Upper lobe of right lung (tissue), 1 donor: Measurements from ENCODE around the gene CEP350. TPM values are rescaled to one million over a fixed set of nuclear protein-coding genes. Genes with fewer than 3 reads are reported as not detected.

Experiments
- ATAC-seq: fragments of 200-7000 bp; cut with Tn5 transposase; one replicate; pipeline ENCODE4 v1.9.1; 2020; ENCODE audit warnings: mild to moderate bottlenecking, moderate library complexity
- DNase-seq: peaks from one replicate; pipeline ENCODE4 v3.0.0-alpha.2; 2020
- H3K27ac ChIP-seq: fragments of 200-600 bp; one replicate; pipeline ENCODE4 v1.8.0; 2022
- H3K27me3 ChIP-seq: fragments of 200-600 bp; one replicate; pipeline ENCODE4 v1.8.0; 2022; ENCODE audit warnings: mild to moderate bottlenecking
- H3K36me3 ChIP-seq: fragments of 200-600 bp; one replicate; pipeline ENCODE4 v1.8.0; 2022
- H3K4me1 ChIP-seq: fragments of 200-600 bp; one replicate; pipeline ENCODE4 v1.8.0; 2022
- H3K4me3 ChIP-seq: fragments of 200-600 bp; one replicate; pipeline ENCODE4 v1.8.0; 2022; ENCODE audit warnings: mild to moderate bottlenecking
- H3K9me3 ChIP-seq: fragments of 200-600 bp; one replicate; pipeline ENCODE4 v1.8.0; 2022
- intact Hi-C: fragments of 100-400 bp; cut with DNase I; formaldehyde crosslinking; loops from one replicate; pipeline ENCODE4 v1.11.0; 2022
- total RNA-seq: library from RNA; stranded (reverse); fragmentation: NEBNext Ultra II Directional; extraction: Animal tissue kit (Norgen Biotek cat#: 25700); gene quantifications from one replicate; pipeline ENCODE4 v1.2.1, GENCODE V29; 2021
- TF ChIP-seq, protein P1 (sequence below): fragments of 200-600 bp; IDR thresholded peaks from one replicate; pipeline ENCODE4 v1.8.0; 2022; ENCODE audit warnings: antibody characterized with exemption
- donor health status: DM: no; HTN: yes; CAD: no; lungs with severe emphysema.

CEP350 gene
- total RNA-seq, 1 donor from 2014 or later: 51.2 TPM

- TF ChIP-seq, protein P1, sequence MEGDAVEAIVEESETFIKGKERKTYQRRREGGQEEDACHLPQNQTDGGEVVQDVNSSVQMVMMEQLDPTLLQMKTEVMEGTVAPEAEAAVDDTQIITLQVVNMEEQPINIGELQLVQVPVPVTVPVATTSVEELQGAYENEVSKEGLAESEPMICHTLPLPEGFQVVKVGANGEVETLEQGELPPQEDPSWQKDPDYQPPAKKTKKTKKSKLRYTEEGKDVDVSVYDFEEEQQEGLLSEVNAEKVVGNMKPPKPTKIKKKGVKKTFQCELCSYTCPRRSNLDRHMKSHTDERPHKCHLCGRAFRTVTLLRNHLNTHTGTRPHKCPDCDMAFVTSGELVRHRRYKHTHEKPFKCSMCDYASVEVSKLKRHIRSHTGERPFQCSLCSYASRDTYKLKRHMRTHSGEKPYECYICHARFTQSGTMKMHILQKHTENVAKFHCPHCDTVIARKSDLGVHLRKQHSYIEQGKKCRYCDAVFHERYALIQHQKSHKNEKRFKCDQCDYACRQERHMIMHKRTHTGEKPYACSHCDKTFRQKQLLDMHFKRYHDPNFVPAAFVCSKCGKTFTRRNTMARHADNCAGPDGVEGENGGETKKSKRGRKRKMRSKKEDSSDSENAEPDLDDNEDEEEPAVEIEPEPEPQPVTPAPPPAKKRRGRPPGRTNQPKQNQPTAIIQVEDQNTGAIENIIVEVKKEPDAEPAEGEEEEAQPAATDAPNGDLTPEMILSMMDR: no peak
- intact Hi-C loops: no loop called here
Observed at GRCh38 chr1:180112091-180112490, 157.5 kb downstream of the CEP350 start.

GRCh38 chr1:180112984-180113647 lies 158.5 kb downstream of the CEP350 start:
- ATAC-seq (no peak), DNase-seq (no peak)
- Histone ChIP-seq H3K4me3 (no peak overlapping the region), H3K27ac (peak overlapping the region; percentile 49), H3K27me3 (no peaks in the 10 kb centered on the region), H3K36me3 (peaks cover 22% of the 10 kb centered on the region), H3K9me3 (no peaks in the 10 kb centered on the region), H3K4me1 (peaks cover 6% of the 10 kb centered on the region)
- TF ChIP-seq, protein P1: no peak
- intact Hi-C loops: no loop called here

More at GRCh38 chr1:180112091-180112490, 157.5 kb downstream of the CEP350 start:
- H3K4me1 ChIP-seq: peaks cover 2% of the 10 kb centered on the region
- no peak overlapping the region for H3K4me3 ChIP-seq
- ATAC-seq: no peak
- DNase-seq: no peak
- H3K27ac ChIP-seq: no peak overlapping the region
- no peaks in the 10 kb centered on the region for H3K9me3 ChIP-seq
- H3K36me3 ChIP-seq: peaks cover 27% of the 10 kb centered on the region
- H3K27me3 ChIP-seq: no peaks in the 10 kb centered on the region

- H3K36me3 ChIP-seq: peaks cover 22% of the 10 kb centered on the region
- intact Hi-C loops: no loop called here
- H3K4me1 ChIP-seq: peaks cover 6% of the 10 kb centered on the region
- H3K9me3 ChIP-seq: no peaks in the 10 kb centered on the region
- H3K27me3 ChIP-seq: no peaks in the 10 kb centered on the region
- ATAC-seq (no peak), DNase-seq (no peak)
- TF ChIP-seq, protein P1: no peak
- H3K27ac ChIP-seq: no peak overlapping the region
- H3K4me3 ChIP-seq: no peak overlapping the region
Observed at GRCh38 chr1:180114396-180114945, 159.9 kb downstream of the CEP350 start.

- peak; percentile 66 for ATAC-seq
Observed at GRCh38 chr1:180116964-180117763, 162.6 kb downstream of the CEP350 start.

GRCh38 chr1:180117764-180118116 lies 163.1 kb downstream of the CEP350 start:
- H3K36me3 ChIP-seq: no peaks in the 10 kb centered on the region
- peaks cover 6% of the 10 kb centered on the region for H3K4me1 ChIP-seq
- no peak overlapping the region for H3K27ac ChIP-seq
- intact Hi-C loops: no loop called here
- TF ChIP-seq, protein P1: no peak
- no peak for DNase-seq
- H3K27me3 ChIP-seq: no peaks in the 10 kb centered on the region
- no peak overlapping the region for H3K4me3 ChIP-seq
- no peaks in the 10 kb centered on the region for H3K9me3 ChIP-seq
- ATAC-seq: no peak

More at GRCh38 chr1:180116964-180117763, 162.6 kb downstream of the CEP350 start:
- DNase-seq: no peak
- Histone ChIP-seq H3K27ac (no peak overlapping the region), H3K4me3 (no peak overlapping the region), H3K27me3 (no peaks in the 10 kb centered on the region), H3K36me3 (peaks cover 1% of the 10 kb centered on the region), H3K4me1 (peaks cover 6% of the 10 kb centered on the region), H3K9me3 (no peaks in the 10 kb centered on the region)
- TF ChIP-seq, protein P1: no peak
- intact Hi-C loops: no loop called here
